ENCODE results near the gene HES3.

Gene HES3

GRCh38 chr1:6275826-6276782 lies 32.1 kb downstream of the HES3 start:
- no peak overlapping the region for H3K4me2 ChIP-seq (ENCODE audit: insufficient read depth, low read length, poor library complexity, severe bottlenecking)
- no peaks in the 10 kb centered on the region for H3K27me3 ChIP-seq (ENCODE audit: control insufficient read depth in 3 of 3, insufficient read depth in 3 of 3, low read depth in 1 of 3, low read length in 3 of 3)
- peaks cover 10% of the 10 kb centered on the region for H3K79me1 ChIP-seq (ENCODE audit: low read depth, low read length)
- H2BK5ac ChIP-seq (ENCODE audit: low read length) = no peak overlapping the region
- H3K23ac ChIP-seq (ENCODE audit: low read depth, low read length, poor library complexity) = no peak overlapping the region
- peak overlapping the region; percentile 94 for H2AK5ac ChIP-seq (ENCODE audit: low read depth, low read length)
- H3K9ac ChIP-seq (ENCODE audit: low read depth, low read length, poor library complexity) = peak overlapping the region; percentile 80
- no CpG with 5 or more reads among the region's 35 CpGs for WGBS, 2 donors (ENCODE audit: extremely low coverage in 2 of 2, insufficient read length in 2 of 2, insufficient replicate concordance in 1 of 2)
- peak overlapping the region; percentile 56 for H3K4ac ChIP-seq (ENCODE audit: low read length)
- no peak overlapping the region for H4K8ac ChIP-seq (ENCODE audit: low read depth, low read length)
- H3K14ac ChIP-seq (ENCODE audit: low read length) = peak overlapping the region; percentile 47
- H2BK120ac ChIP-seq (ENCODE audit: low read depth, low read length) = no peak overlapping the region
- H3K4me3 ChIP-seq (ENCODE audit: low read length in 2 of 2) = peak overlapping the region in 1 of 2 donors; percentile 20
- peak overlapping the region; percentile 38 for H3K27ac ChIP-seq (replicated peaks; ENCODE audit: low read length)
- peak overlapping the region; percentile 32 for H2BK15ac ChIP-seq (ENCODE audit: low read length)
- DNase-seq (ENCODE audit: low spot score) = no peak
- peak overlapping the region; percentile 96 for H3K18ac ChIP-seq (ENCODE audit: low read length)
- peak overlapping the region; percentile 63 for H2AFZ ChIP-seq (ENCODE audit: low read length)
- peaks cover 27 to 65% of the 10 kb centered on the region in 2 donors for H3K4me1 ChIP-seq (ENCODE audit: control insufficient read depth in 2 of 2, insufficient read depth in 1 of 2, low read depth in 1 of 2, low read length in 2 of 2)
- H3K9me3 ChIP-seq (replicated peaks in 1 of 2; ENCODE audit: control insufficient read depth in 2 of 2, insufficient read depth in 1 of 2, low read depth in 1 of 2, low read length in 2 of 2) = no peaks in the 10 kb centered on the region
- no peak overlapping the region for H2BK12ac ChIP-seq (ENCODE audit: low read length)
- H4K91ac ChIP-seq (ENCODE audit: low read depth, low read length, poor library complexity) = no peak overlapping the region
- peaks cover 19 to 36% of the 10 kb centered on the region in 2 donors for H3K36me3 ChIP-seq (replicated peaks in 1 of 2; ENCODE audit: control insufficient read depth in 2 of 2, insufficient read depth in 2 of 2, low read length in 2 of 2)

GRCh38 chr1:6276811-6277555 lies 33.0 kb downstream of the HES3 start:
- H4K91ac ChIP-seq (ENCODE audit: low read depth, low read length, poor library complexity) = no peak overlapping the region
- H2BK15ac ChIP-seq (ENCODE audit: low read length) = peak overlapping the region; percentile 32
- no peak overlapping the region for H3K4me2 ChIP-seq (ENCODE audit: insufficient read depth, low read length, poor library complexity, severe bottlenecking)
- no peak overlapping the region for H2BK12ac ChIP-seq (ENCODE audit: low read length)
- H3K18ac ChIP-seq (ENCODE audit: low read length) = peak overlapping the region; percentile 67
- peak overlapping the region; percentile 80 for H3K9ac ChIP-seq (ENCODE audit: low read depth, low read length, poor library complexity)
- DNase-seq (ENCODE audit: low spot score) = no peak
- H2AK5ac ChIP-seq (ENCODE audit: low read depth, low read length) = peak overlapping the region; percentile 77
- WGBS, 2 donors (ENCODE audit: extremely low coverage in 2 of 2, insufficient read length in 2 of 2, insufficient replicate concordance in 1 of 2) = no CpG with 5 or more reads among the region's 20 CpGs
- peaks cover 10% of the 10 kb centered on the region for H3K79me1 ChIP-seq (ENCODE audit: low read depth, low read length)
- peaks cover 18 to 56% of the 10 kb centered on the region in 2 donors for H3K4me1 ChIP-seq (ENCODE audit: control insufficient read depth in 2 of 2, insufficient read depth in 1 of 2, low read depth in 1 of 2, low read length in 2 of 2)
- H2AFZ ChIP-seq (ENCODE audit: low read length) = peak overlapping the region; percentile 63
- no peaks in the 10 kb centered on the region for H3K9me3 ChIP-seq (replicated peaks in 1 of 2; ENCODE audit: control insufficient read depth in 2 of 2, insufficient read depth in 1 of 2, low read depth in 1 of 2, low read length in 2 of 2)
- H3K36me3 ChIP-seq (replicated peaks in 1 of 2; ENCODE audit: control insufficient read depth in 2 of 2, insufficient read depth in 2 of 2, low read length in 2 of 2) = peaks cover 19 to 34% of the 10 kb centered on the region in 2 donors
- H2BK120ac ChIP-seq (ENCODE audit: low read depth, low read length) = no peak overlapping the region
- no peaks in the 10 kb centered on the region for H3K27me3 ChIP-seq (ENCODE audit: control insufficient read depth in 3 of 3, insufficient read depth in 3 of 3, low read depth in 1 of 3, low read length in 3 of 3)
- H3K27ac ChIP-seq (replicated peaks; ENCODE audit: low read length) = no peak overlapping the region
- no peak overlapping the region for H3K4ac ChIP-seq (ENCODE audit: low read length)
- peak overlapping the region; percentile 47 for H3K23ac ChIP-seq (ENCODE audit: low read depth, low read length, poor library complexity)
- no peak overlapping the region for H4K8ac ChIP-seq (ENCODE audit: low read depth, low read length)
- H3K4me3 ChIP-seq (ENCODE audit: low read length in 2 of 2) = no peak overlapping the region
- H2BK5ac ChIP-seq (ENCODE audit: low read length) = no peak overlapping the region
- H3K14ac ChIP-seq (ENCODE audit: low read length) = no peak overlapping the region

DNA sequence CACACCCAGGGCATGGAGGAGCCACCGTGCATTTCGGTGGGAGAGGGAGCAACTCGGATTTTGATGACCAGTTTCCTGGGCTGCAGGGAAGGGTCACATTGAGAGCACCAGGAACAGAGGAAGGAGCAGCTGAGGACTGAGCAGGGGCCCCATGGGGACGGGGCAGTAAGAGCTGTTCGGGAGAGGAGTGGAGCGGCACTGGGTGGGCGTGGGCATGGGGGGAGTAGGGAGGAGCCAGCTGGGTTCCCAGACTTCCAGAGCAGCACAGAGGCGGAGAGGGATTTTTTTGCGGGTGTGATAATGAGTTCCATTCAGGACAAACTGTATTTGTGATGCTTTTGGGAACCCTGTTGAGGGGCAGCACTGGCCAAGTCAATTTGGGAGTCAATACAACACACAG lies 34.3 kb downstream of the HES3 start:
- Histone ChIP-seq H2BK15ac (ENCODE audit: low read length) (no peak overlapping the region), H3K4ac (ENCODE audit: low read length) (no peak overlapping the region), H4K91ac (ENCODE audit: low read depth, low read length, poor library complexity) (no peak overlapping the region), H3K18ac (ENCODE audit: low read length) (no peak overlapping the region), H3K9me3 (replicated peaks in 1 of 2; ENCODE audit: control insufficient read depth in 2 of 2, insufficient read depth in 1 of 2, low read depth in 1 of 2, low read length in 2 of 2) (no peaks in the 10 kb centered on the region), H2AK5ac (ENCODE audit: low read depth, low read length) (no peak overlapping the region), H4K8ac (ENCODE audit: low read depth, low read length) (no peak overlapping the region), H2BK5ac (ENCODE audit: low read length) (peak overlapping the region; percentile 22), H3K9ac (ENCODE audit: low read depth, low read length, poor library complexity) (no peak overlapping the region), H2BK120ac (ENCODE audit: low read depth, low read length) (no peak overlapping the region), H3K23ac (ENCODE audit: low read depth, low read length, poor library complexity) (no peak overlapping the region), H2BK12ac (ENCODE audit: low read length) (no peak overlapping the region), H3K27ac (replicated peaks; ENCODE audit: low read length) (no peak overlapping the region), H3K14ac (ENCODE audit: low read length) (no peak overlapping the region), H2AFZ (ENCODE audit: low read length) (no peak overlapping the region), H3K4me1 (ENCODE audit: control insufficient read depth in 2 of 2, insufficient read depth in 1 of 2, low read depth in 1 of 2, low read length in 2 of 2) (peaks cover 11 to 45% of the 10 kb centered on the region in 2 donors), H3K27me3 (ENCODE audit: control insufficient read depth in 3 of 3, insufficient read depth in 3 of 3, low read depth in 1 of 3, low read length in 3 of 3) (no peaks in the 10 kb centered on the region), H3K79me1 (ENCODE audit: low read depth, low read length) (peaks cover 10% of the 10 kb centered on the region), H3K4me3 (ENCODE audit: low read length in 2 of 2) (no peak overlapping the region), H3K4me2 (ENCODE audit: insufficient read depth, low read length, poor library complexity, severe bottlenecking) (no peak overlapping the region), H3K36me3 (replicated peaks in 1 of 2; ENCODE audit: control insufficient read depth in 2 of 2, insufficient read depth in 2 of 2, low read length in 2 of 2) (peaks cover 19 to 31% of the 10 kb centered on the region in 2 donors)
- no CpG with 5 or more reads among the region's 9 CpGs for WGBS, 2 donors (ENCODE audit: extremely low coverage in 2 of 2, insufficient read length in 2 of 2, insufficient replicate concordance in 1 of 2)
- DNase-seq (ENCODE audit: low spot score) = no peak

GRCh38 chr1:6279066-6279465 lies 35.1 kb downstream of the HES3 start:
- Histone ChIP-seq H3K27me3 (ENCODE audit: control insufficient read depth in 3 of 3, insufficient read depth in 3 of 3, low read depth in 1 of 3, low read length in 3 of 3) (no peaks in the 10 kb centered on the region), H3K79me1 (ENCODE audit: low read depth, low read length) (peaks cover 12% of the 10 kb centered on the region), H3K9ac (ENCODE audit: low read depth, low read length, poor library complexity) (peak overlapping the region; percentile 44), H3K23ac (ENCODE audit: low read depth, low read length, poor library complexity) (peak overlapping the region; percentile 73), H3K4me2 (ENCODE audit: insufficient read depth, low read length, poor library complexity, severe bottlenecking) (no peak overlapping the region), H3K27ac (replicated peaks; ENCODE audit: low read length) (no peak overlapping the region), H3K4ac (ENCODE audit: low read length) (peak overlapping the region; percentile 37), H3K36me3 (replicated peaks in 1 of 2; ENCODE audit: control insufficient read depth in 2 of 2, insufficient read depth in 2 of 2, low read length in 2 of 2) (peaks cover 19 to 29% of the 10 kb centered on the region in 2 donors), H4K91ac (ENCODE audit: low read depth, low read length, poor library complexity) (no peak overlapping the region), H3K14ac (ENCODE audit: low read length) (no peak overlapping the region), H3K4me3 (ENCODE audit: low read length in 2 of 2) (no peak overlapping the region), H2BK5ac (ENCODE audit: low read length) (peak overlapping the region; percentile 22), H2AFZ (ENCODE audit: low read length) (no peak overlapping the region), H3K9me3 (replicated peaks in 1 of 2; ENCODE audit: control insufficient read depth in 2 of 2, insufficient read depth in 1 of 2, low read depth in 1 of 2, low read length in 2 of 2) (no peaks in the 10 kb centered on the region), H3K4me1 (ENCODE audit: control insufficient read depth in 2 of 2, insufficient read depth in 1 of 2, low read depth in 1 of 2, low read length in 2 of 2) (peaks cover 12 to 37% of the 10 kb centered on the region in 2 donors), H2BK15ac (ENCODE audit: low read length) (peak overlapping the region; percentile 33), H4K8ac (ENCODE audit: low read depth, low read length) (no peak overlapping the region), H2BK120ac (ENCODE audit: low read depth, low read length) (no peak overlapping the region), H2BK12ac (ENCODE audit: low read length) (no peak overlapping the region), H2AK5ac (ENCODE audit: low read depth, low read length) (peak overlapping the region; percentile 56), H3K18ac (ENCODE audit: low read length) (no peak overlapping the region)
- WGBS, 2 donors (ENCODE audit: extremely low coverage in 2 of 2, insufficient read length in 2 of 2, insufficient replicate concordance in 1 of 2) = no CpG with 5 or more reads among the region's 10 CpGs
- no peak for DNase-seq (ENCODE audit: low spot score)
